Measurements from ENCODE around the gene ELAVL4.
A peak's percentile ranks its signal among the peaks of the same experiment; 100 is the strongest.

ELAVL4 gene

DNA sequence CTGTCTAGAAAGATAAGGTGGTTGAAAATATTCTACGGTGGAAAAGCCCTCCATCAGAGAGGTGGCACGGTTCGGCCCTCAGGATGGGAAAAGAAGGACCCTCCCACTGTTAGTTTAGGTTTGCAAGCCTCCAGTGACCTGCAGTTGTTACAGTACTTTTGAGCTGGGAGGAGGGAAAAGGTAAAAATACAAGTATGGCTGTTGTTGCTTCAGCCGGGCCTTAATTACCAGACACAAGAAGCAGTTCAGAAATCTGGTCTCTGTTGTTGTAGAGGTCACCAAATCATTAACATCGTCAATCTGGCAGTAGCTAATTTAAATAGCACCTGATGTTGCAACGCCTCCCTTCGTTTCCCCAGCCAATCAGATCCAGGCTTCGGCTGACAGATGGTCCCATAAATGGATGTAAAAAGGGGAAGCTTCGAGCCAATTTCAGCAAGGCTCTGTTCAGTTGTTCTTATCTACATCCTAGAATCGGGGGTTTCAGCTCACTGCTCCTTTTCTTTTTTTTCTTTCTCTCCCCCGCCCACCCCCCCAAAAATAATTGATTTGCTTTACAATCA, at the start of gene ELAVL4:
TSS of gene ELAVL4 (plus strand) at position 424 of the 563 bp plus-strand sequence. CDS start 270 bp downstream, outside the sequence.
- peak in 19 of 51 donors; percentile 4 to 44 (median 26) for DNase-seq

DNA sequence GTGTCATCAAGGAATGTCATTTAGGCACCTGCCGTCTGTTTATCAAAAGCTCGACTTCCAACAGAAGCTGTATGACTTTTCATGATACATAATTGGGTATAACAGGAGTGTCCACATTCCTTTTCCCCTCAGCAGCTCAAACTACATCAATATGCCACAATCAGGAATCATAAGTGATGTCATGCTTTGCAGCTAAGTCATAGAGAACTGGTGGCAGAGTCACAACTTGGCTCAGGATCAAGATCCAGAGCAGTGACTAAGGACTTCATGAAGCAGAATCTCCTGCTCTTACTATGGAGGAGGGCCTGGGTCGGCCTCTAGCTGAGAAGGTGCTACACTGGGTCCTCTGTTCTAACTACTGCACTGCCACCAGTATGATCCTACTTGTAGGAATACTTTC, 48.4 kb upstream of the ELAVL4 start:
- peak in 1 of 51 donors; percentile 27 for DNase-seq

DNA sequence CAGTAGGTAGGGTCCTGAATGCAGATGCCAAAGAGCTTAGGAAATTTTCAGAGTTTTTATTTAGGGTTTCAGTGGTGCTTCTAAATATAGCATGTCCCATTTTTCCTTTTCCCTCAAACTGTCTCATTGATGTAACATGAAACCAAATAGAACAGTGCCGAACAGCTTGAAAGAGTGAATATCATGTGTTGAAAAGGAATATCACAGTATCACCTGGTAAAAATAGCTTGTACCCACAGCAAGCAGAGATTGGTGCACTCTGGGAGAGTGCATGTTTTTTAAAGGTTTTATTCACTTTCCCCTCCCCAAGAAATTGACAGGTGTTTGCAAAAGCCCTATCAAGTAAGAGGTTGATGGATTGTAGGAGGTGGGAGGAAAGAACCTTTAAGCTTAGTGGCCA, 41.9 kb upstream of the ELAVL4 start:
- no peak for DNase-seq

DNA sequence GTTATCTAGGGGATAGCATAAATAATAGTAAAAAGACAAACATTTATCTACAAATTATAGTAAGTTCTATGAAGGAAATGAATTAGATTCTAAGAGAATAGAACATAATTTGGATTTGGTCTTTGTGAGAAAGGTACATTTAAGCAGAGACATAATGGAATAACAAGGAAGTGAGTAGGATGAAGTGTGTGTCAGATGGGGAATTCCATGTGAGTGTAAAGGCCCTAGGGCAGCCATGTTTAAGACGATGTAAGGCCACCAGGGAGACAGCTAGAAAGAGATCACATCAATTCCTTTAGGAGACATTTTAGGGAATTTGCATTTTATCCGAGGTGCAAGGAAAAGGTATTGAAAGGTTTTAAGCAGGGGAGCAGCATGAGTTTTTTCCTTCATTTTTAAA, 33.8 kb upstream of the ELAVL4 start:
- DNase-seq: no peak

DNA sequence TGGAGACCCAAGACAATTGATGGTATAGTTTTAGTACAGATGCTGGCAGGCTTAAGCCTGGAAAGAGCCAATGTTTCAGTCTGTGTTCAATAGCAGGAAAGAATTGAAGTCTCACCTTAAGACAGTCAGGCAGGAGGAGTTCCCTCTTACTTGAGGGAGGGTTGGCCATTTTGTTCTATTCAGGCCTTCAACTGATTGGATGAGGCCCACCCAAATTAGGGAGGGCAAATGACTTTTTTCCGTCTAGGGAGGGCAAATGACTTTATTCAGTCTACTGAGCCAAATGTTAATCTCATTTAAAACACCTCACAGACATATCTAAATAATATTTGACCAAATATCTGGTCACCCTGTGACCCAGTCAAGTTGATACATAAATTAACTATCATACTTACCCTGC, 31.4 kb upstream of the ELAVL4 start:
- DNase-seq: no peak

DNA sequence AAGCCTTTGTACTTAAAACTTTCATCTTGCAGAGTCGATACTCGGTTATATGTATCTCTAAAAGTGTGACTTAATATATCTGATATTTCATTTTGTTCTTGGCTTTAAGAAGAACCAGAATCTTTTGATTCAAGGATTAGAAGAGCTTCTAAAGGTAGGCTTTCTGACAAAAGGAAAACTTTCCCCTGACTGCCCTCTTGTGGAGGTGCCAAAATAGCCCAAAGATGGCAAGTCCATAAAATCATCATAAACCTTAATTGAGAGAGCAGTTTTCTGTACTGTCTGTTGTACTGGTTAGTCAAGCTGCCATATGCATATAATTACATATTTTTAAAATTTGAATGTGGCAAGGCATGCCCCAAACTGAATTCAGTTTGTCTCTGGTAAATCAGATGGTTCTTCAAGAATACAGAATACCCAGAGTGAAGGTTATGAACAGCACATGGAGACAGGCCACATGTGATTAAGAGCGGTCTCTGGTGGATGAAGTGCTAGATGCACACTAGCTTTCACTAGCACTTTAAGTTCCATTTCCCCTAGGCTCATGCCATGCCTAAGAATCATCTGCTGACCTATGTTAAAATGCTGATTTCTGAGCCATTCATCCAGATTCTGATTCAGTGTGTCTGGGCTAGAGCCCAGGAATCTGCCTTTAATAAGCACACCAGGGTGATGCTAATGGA, 27.7 kb upstream of the ELAVL4 start:
- peak in 2 of 51 donors; percentile 3 to 5 for DNase-seq

DNA sequence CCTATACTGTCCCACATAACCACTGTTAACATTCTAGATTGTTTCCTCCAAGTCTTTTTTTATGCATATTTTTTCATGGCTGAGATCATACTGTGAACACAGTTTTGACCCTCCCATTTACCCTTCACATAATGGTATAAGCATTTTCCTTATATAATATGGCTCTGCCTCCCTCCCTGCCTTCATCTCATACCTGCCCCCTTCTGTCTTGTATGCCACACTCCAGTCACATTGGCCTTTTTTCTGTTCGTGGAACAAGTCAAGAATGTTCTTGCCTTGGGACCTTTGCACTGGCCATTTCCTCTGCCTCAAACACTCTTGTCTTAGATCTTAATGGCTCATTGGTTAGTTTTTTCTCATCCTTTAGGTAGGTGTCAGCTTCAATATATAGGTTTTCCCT, 24.3 kb upstream of the ELAVL4 start:
- DNase-seq: no peak

DNA sequence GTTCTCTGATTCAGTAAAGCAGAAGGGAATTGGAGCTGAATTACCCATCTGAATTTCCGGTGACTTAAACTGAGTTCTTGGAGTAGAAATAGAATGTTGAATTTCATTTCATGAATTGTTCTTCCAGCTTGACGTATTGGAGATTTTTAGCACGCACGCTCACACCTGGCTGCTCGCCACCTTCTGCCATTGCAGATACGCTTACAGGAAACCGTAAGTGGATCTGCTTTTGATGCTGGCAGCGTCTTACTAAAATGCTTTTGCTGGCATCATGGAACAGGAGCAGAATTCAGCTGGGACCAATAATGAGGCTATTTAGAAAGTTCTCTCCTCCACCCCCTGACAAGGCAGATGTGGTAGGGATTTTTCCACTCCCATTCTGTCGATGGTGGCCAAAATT, 17.7 kb upstream of the ELAVL4 start:
- DNase-seq: no peak

DNA sequence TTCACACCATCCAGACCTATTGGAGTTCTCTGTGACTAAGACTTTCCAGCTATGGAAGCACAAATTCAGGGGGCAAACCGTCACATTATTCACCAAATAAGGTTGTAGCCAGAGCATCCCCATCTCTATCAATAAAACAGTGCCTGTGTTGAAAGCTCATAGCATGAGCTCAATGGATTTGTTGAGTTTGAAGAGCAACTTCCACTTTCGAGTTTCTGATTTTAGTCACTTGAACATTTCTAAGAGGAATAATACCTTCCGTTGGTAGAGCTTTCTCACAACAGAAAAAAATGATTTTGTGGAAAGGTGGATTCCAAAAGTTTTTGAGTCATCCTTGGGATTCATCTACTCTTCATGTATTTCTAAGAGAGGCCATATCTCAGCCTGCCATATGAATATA, 13.0 kb upstream of the ELAVL4 start:
- DNase-seq: no peak

DNA sequence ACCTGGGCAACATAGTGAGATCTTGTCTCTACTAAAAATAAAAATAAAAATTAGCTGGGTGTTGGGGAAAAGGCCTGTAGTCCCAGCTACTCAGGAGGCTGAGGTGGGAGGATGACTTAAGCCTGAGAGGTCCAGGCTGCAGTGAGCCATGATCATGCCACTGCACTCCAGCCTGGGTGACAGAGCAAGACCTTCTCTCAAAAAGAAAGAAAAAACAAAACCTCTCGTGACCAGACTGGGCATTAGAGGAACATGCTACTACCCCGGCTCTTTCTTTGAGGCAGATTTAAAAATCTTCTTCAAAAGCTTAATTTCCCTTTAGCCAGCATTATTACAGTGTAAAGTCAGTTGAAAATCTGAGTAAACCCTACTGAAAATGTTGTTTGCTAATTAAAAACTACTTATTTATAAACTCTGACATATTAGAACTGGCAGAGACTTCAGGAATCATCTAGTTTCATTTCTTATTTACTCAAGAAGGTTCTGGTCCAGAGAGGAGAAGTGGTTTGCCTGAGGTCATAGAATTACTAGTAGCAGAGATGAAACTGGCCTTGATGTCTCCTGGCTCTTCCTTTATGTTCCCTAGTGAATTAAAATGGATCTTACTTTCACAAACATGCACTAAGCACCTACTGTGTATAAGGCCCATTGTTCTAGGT, 11.6 kb upstream of the ELAVL4 start:
- no peak for DNase-seq

DNA sequence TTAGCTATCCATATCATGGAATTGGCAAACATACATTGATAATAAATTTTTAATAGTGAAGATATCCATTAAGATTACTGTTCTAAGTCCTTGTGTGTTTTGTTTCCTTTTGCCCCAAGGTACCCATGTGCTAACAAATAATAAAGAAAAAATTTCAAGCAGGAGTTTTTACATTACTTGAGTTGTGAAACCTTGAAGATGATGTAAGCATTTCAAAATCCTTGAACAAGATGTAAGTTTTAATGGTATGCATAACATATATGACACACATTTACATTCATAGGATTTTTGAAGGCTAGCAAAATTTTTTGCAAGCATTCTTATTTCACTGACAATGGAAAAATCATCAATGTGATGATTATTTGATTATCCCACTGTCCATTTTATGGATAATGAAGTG, 10.9 kb upstream of the ELAVL4 start:
- no peak for DNase-seq

DNA sequence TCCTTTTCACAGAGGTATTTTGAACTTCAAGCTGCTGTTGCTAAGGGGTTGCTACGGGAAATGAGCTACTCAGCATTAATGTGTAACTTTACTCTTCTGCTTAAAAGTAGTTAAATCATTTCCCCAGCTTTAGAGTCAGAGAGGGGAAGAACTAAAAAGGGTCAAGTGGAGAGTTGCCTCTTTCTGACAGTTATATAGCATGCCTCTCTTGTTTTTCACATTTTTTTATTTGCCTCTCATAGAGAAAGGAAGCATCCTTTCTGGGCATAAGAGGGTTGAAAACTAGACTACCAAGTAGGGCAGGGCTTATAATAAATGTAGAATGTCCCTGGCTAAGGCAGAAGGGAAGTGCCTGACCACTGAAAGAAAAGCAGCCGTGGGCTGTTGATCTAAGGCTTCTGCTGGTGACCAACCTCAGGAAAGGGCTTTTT, 10.1 kb upstream of the ELAVL4 start:
- DNase-seq: no peak

DNA sequence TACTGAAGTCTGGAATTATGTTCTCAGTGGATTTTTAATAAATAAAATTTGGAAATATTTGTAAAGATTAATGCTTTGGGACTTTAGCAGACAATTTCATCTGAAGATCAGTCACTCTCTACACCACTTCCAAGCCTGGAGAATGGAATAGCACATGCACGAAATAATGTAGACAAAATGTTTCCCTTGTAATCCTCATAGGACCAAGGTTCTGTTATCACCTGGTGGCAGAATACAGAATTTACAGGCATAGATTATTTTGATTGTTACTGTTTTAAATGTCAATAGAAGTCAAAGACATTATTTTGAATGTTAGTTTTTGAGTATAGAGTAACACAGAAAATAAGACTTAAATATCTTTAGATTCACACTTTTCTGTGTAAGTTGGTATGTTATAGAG, 9.1 kb upstream of the ELAVL4 start:
- no peak for DNase-seq

DNA sequence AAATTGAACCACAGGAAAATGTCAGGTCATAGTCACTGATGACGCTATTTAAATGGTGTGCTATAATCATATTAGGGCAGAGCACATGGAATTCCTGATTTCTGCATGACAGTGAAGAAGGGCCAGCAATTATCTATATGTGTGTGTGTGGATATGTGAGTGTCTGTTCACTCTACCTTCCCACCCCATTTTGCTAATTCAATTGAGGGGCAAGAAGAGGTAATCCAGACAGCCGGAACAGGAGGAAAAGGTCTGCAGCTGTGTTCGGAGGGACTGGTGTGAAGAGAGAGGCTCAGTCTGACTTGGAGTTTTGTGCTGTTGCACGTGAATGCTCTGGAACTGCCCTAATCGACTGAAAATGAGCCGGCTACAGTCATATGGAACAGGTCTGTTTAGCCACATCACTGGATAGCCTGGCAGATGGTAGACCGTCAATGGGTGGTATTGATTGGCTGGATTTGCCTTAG, 5.1 kb upstream of the ELAVL4 start:
- no peak for DNase-seq

DNA sequence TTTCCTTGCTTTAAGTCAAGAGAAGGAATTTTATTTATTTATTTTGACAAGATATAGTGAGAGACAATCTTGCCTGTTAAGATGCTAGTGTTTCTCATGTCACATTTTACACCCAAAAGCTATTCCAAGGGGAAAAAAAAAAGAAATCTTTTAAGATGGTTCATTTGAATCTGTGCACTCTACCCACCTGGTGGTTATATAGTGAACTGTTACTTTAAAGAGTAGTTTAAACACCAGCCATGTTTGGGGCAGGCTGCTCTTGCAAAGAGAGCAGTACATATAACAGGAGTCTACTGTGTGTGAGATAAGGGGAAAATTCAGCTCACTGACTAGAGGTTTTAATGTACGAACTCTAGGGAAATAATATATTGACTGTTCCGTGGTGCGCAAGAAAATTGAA, 3.3 kb upstream of the ELAVL4 start:
- no peak for DNase-seq

DNA sequence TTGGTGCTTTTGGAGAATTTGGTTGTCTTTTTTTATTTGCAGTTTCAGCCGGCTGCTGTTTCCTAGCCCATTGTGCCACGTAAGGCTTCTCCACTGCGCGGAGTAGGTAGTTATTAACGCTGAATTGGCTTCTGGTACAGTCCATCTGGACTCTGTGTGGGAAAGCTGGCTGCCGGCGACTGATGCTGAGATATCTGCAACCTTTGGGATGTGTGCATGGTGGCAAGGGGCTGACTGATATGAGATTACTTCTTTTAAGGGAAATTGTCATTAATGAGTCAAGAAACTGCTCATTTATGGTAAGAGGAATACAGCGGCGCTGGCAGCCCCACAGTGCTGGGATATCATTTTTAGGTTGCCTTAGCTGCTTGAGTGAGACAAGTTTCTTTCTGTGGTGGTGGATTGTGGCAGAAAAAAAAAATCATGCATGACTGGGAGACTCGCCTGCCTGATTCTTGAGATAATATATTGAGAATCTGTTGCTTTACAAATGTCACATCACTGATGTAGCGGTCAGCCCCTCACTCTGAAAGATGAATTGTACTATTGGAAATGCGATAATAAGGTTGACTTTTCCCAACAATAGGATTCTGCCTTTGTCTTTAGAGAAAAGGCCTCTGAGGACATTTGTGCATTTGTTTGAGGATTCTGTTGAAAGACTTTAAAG, 2.5 kb upstream of the ELAVL4 start:
- DNase-seq: no peak

DNA sequence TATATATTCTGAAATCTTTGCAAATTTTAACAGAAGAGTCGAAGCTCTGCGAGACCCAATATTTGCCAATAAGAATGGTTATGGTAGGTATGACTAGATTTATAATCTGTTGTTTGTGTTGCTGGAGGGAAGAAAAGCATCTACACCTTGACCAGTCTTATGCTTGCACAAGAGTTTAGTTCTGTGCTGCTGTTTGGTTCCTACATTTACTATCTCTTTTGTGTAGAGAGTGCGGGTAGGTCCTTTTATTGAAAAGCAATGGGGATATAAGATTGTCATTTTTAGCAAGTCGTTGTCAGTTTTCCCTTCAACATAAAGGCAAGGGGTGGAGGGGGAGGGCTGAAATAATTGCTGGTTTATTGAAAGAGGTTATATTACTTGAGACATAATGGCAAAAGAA, 396 bp downstream of the ELAVL4 start:
- DNase-seq: no peak

DNA sequence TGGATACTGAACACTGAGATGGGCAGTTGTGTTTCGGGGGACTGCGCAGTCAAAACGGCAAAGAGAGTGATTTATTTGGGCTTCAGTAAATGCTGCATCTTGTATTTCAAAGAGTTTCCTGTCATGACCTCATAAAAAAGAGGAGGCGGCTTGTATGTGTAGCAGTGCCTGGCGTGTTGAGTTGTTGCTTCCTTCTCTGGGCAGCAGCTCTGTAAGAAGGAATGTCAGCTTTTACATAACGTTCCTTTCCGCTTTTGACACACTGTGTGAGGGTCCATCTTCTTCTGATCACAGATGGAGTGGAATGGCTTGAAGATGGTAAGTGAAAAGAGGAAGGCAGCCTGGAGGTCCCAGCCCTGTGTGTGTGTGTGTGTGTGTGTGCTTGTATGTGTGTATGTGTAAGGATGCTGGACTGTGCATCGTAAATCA, 941 bp downstream of the ELAVL4 start:
- DNase-seq: peak in 9 of 51 donors; percentile 8 to 54 (median 26)

DNA sequence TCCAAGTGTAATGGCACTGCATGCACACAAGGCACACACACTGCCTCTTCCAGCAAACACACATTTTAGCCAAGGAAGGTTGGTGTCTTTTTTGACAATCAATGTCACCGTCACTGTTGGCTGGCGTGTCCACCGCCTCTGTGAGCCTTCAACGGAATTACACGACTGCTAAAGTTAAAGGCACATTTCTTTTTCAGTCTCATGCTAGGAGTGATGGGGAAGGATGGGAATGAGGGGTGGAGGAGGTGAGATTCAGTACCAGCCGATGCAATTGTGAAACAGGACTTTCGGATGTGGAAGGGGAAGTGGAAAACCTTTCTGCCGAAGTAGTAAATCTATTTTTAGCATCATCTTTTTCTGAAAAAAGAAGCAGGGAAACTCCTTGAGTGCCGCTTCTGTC, 1.4 kb downstream of the ELAVL4 start:
- peak in 1 of 51 donors; percentile 63 for DNase-seq

DNA sequence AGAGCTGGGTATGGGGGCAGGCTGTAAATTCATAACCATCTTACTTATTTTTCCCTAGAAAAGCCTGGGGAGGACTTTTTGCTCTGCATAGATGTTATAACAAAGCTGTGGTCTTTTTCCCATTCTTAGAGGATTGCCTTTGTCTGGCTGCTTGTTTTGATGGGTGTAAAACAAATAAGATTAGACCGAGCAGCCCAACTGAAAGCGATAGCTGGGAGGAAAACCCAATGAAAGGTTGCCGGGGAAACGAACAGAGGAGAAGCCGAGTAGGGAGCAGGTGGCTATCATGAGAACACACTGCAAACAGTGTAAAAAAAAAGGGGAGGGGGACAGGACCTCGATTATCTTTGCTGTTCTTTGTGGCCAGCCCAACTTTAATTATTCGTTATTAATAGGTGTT, 1.9 kb downstream of the ELAVL4 start:
- DNase-seq: peak in 6 of 51 donors; percentile 4 to 42 (median 14)

DNA sequence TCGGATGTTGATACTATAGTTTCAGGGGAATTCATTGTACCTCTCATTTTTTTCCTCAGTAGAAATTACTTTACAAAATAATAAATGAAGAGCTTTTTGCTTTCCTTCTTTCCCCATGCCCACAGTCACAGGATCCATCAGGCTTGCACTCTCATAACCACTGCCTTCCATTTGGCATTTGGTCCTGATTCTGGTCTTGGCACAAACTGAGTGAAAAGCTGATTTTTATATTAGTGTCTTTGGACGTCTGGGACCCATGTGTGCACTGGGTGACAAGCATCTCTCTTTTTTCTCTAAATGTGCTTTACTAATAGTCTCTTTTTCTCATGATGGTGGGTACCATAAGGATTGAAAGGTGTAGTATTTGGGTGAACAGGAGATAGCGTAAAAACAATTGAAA, 2.8 kb downstream of the ELAVL4 start:
- DNase-seq: no peak

DNA sequence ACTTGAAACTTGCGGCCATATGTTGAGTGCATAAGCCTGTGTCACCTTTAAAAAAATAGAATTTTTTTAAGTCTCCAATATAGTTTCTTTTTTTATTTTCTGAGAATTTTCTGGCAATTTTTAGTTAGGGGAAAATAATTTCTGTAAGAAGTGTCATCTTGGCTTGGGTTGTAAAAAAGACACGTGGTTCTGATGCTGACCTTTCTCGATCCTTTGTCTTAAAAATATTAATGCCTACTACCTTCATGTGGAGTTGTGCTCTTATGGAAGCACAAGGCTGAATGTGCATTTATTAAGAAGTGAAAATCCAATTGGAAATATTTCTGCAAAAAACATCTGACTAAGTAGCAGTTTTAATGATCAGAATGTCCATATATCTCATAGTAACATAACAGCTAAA, 3.5 kb downstream of the ELAVL4 start:
- DNase-seq: no peak
